ENCODE measurements around the gene SPATA20.

SPATA20 gene

GRCh38 chr17:50547035-50547735, at the start of gene SPATA20:
SPATA20 (plus strand) TSS chr17:50547174; CDS start chr17:50547209, 35 bp downstream.
- ATAC-seq, result peak; percentile 93
- DNase-seq, result peak; percentile 90

DNA sequence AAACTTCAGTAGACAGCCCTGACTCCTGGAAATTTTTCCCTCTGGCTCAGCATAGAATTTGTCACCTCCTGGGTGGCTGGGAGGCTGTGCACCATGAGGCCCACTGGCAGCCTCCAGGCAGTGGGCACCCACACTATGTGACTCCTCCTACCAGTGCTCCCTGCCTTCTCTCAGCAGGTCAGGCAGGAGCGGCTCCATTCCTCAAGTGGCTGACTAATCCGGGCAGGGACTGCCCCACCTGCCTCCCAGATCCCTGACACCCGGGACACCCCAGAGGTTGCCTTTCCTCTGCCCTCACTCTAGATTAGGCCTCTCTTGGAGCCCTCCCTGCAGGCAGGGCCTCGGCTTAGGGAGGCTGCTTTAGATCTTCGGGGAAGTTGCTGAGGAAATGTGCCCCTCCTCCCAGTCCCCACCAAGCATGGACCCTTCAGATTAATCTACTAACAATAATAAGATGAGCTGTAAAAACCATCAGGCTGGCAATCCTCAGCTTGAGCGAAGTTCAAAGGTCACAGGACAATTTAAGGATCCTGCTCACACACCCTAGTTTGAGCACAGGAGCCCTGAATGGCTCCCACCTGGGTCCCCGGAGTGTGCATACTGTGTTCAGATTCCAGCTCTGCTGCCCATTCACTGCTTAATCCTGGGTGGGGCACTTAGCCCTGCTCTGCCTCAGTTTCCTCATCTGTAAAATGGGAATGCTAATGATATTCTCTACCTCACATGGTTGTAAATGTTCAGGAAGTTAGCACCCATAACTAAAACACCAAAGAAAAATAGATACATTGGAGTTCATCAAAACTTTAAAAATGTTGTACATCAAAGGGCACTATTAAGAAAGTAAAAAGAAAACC, 48.7 kb upstream of the SPATA20 start:
- DNase-seq, result no peak
- no peak for ATAC-seq

- no peak for DNase-seq
- no peak for ATAC-seq
Measured at GRCh38 chr17:50499270-50499669, 47.7 kb upstream of the SPATA20 start.

DNA sequence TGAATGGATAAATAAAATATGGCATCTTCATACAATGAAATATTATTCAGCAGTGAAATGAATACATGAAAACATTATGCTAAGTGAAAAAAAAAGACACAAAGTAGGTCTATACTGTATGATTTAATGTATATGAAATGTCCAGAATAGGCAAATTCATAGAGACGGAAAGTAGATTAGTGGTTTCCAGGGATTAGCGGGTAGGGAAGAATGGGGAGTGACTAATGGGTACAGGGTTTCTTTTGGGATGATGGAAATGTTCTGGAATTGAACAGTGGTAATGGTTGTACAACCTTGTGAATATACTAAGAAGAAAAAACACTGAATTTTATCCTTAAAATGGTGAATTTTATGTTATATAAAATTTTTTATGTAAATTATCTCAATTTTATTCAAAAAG, 47.3 kb upstream of the SPATA20 start:
- ATAC-seq (no peak), DNase-seq (no peak)

- ATAC-seq, result no peak
- peak; percentile 56 for DNase-seq
Measured at GRCh38 chr17:50501054-50501453, 45.9 kb upstream of the SPATA20 start.

DNA sequence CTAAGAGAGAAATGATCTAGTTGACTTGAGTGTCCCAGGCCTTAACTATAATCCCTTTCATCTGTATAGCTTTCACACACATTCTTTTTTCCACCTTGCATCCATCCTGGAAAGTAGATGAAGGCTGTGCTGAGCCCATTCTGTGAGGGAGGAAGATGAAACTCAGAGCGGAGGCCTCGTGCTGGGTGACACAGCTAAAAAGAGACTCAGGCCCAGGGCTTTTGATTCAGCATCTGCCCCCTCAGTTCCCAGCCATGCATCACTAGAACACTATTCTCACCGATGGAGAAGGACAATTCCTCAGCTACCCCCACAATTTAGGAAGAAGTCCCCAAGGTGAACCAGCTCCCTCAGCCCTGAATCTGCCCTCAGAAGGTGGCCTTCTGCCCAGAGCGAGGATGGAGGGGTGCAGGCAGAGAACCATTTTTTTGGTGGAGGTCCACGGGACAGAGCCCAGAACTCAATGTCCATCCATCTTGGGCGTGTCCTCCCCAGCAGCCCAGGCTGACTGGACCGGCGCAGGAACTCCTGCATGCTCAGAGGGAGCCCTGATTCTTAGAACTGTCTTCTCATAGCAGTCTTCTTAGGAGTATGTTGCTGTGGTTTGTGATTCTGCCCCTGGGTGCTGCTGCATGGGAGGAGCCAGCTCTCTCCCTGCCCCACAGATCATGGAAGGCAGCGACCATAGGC, 44.5 kb upstream of the SPATA20 start:
- ATAC-seq (peak; percentile 15), DNase-seq (no peak)

DNA sequence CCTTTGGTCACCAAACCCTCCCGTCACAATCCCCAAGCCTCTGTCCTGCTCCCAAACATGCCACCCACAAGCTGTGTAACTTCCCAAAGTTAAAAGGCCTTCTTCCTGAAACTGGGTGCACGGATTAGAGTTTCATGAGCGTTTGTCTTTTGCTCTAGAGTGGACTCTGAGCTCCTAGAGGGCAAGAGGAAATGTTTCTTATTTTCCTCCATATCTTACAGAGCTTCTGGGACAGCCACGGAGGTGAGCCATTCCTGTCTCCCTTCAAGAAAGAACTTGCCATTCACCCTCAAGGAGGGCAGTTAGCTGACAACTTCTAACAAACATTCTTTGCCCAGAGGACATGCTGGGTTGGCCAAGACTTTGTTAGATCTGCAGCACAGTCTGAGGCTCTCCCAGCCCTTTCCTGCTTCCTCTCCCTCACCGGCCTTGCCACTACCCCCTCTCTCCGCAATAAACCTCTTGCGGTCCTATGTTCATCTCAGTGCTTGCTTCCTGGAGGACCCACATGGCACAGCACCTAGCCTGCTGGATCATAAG, 41.3 kb upstream of the SPATA20 start:
- ATAC-seq (no peak), DNase-seq (no peak)

- DNase-seq (no peak), ATAC-seq (no peak)
Measured at GRCh38 chr17:50506298-50506697, 40.7 kb upstream of the SPATA20 start.

DNA sequence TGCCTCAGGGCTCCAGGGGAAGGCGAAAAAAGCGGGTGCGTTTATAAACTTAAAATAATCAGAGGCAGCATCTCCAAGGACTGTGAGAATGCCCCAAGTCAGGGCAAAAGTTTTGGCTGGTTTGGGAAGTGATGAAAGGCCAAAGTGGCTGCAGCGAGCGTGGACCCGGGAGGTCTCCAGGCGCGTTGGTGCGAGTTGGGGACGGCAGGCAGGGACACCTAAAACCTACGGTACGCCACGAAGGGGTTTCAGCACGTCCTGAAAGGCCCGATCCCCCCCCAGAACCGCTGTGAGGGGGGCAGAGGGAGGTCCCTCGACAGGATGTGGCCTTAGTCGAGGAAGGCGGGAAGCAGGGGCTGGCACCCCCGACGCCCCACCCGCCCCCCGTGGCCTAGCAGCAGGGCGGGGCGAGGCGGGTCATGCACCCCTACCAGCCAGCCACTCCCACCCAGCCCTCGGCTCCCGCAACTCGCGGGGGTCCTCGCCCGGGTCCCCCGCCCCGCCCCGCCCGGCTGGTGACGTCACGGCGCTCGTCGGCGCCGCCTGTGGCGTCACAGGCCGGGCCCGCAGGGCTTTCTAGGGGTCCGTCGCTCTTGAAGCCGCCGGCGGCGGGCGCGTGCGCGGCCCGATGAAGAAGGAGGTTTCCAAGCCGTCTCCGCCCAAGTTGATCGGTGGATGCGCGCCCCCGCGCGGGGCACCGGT, 39.0 kb upstream of the SPATA20 start, which contains the start of gene MYCBPAP:
Gene MYCBPAP, plus strand, starts transcription at position 569 of the 702 bp plus-strand sequence. CDS start 236 bp downstream, outside the sequence.
- peak; percentile 87 for DNase-seq
- ATAC-seq, result peak; percentile 75

GRCh38 chr17:50508573-50509460, 38.2 kb upstream of the SPATA20 start:
- no peak for ATAC-seq

GRCh38 chr17:50511058-50511457, 35.9 kb upstream of the SPATA20 start:
- peak; percentile 55 for DNase-seq

More at GRCh38 chr17:50508573-50509460, 38.2 kb upstream of the SPATA20 start:
- no peak for DNase-seq

DNA sequence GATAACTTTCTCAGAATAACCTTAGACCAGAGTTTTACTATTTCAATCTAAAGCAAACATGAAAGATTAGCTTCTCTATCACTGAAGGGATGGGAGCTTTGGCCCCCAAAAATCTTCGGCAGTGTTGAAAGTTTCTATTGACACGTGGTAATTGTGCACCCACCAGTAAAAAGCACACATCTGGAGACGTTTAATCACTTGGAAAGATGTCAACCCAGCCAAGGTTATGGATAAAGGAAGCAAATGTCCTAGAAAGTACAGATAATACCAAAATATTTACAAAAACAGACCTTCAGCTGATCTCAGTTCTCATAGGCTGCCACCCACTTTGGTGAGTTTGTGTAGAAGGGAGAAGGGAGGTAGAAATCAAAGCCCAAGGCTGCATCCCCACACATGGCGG, 33.5 kb upstream of the SPATA20 start:
- no peak for ATAC-seq

More at GRCh38 chr17:50511058-50511457, 35.9 kb upstream of the SPATA20 start:
- ATAC-seq, result peak; percentile 75

GRCh38 chr17:50514388-50514787, 32.6 kb upstream of the SPATA20 start:
- DNase-seq (no peak), ATAC-seq (no peak)

More for the DNA sequence above, 33.5 kb upstream of the SPATA20 start:
- DNase-seq, result no peak

DNA sequence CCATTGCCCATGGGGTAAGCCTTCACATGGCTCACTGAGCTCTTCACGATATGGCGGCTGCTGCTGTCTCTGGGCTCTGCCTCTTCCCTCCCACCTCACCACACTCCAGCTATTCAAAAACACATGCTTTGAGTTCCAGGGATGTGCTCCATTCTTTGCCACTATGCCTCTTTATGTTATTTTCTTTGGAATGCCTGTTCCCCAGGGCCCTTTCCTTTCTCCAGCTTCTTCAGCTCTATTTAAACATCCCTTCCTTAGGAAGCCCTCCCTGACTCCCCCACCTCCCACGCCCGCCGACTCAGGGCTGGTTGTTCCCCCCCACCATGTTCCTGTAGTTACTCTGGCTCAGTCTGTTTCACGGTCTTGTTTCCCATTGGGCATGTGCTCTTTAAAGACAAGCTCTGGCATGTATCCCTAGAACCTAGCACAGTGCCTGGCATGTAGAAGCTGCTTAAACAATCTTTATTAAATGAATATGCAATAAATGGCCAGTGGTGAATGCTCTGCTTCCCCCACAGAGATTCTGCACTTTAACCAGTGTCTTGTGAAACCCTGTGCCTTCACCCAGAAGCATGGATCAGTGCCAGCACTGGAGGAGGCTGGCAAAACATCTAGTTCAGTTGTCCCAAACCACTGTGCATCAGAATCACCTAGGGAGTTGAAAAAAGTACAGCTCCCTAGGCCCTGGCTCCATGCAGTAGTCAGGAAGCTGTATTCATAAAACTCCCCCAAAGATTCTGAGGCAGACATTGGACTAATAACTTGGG, 31.9 kb upstream of the SPATA20 start:
- no peak for ATAC-seq
- no peak for DNase-seq

- ATAC-seq, result no peak
- DNase-seq, result no peak
Measured at GRCh38 chr17:50517011-50517410, 30.0 kb upstream of the SPATA20 start.

GRCh38 chr17:50517504-50518383, 29.2 kb upstream of the SPATA20 start:
- no peak for ATAC-seq

GRCh38 chr17:50518384-50519023, 28.5 kb upstream of the SPATA20 start:
- DNase-seq (no peak), ATAC-seq (no peak)

More at GRCh38 chr17:50517504-50518383, 29.2 kb upstream of the SPATA20 start:
- DNase-seq, result no peak

Data from stimulated activated naive CD8-positive, alpha-beta T cell treated with anti-CD3 and anti-CD28 coated beads, Interleukin-15, Interleukin-2, amounts not matched to agents 100 U/mL and 50 U/mL, for 24 hours (primary cell).